ENCODE measurements around the gene IMPDH1. TPM values are rescaled to one million over a fixed set of nuclear protein-coding genes. Genes with fewer than 3 reads are reported as not detected.

Gene IMPDH1
- total RNA-seq, 6 donors from 2014 or later, result 47.2 to 107 (median 81.5) TPM

DNA sequence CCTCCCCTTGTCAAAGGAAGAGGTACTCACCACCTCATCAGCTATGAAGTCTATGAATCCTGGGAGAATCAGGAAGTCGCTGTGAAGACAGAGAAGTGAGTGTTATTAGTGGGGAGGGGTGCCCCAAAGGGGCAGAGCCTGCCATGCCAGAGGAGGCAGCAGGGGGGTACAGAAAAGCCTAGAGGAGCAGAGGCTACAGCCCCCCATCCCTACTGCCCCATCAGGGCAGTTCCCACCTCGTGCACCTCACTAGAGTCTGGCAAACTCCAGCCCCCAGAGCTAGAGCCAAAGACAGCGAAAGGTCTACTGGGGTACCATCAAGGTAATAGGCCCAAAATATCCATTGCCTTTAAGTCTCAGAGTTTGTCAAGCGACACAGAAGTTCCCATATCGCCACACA, 6.1 kb downstream of the IMPDH1 start:
- no peak overlapping the region for H3K4me3 ChIP-seq
- H3K27me3 ChIP-seq, result no peaks in the 10 kb centered on the region
- TF ChIP-seq POLR2AphosphoS5 (IDR thresholded peaks at IDR 0.05), result no peak
- no peak for TF ChIP-seq POLR2A (IDR thresholded peaks at IDR 0.05)
- TF ChIP-seq EP300 (IDR thresholded peaks at IDR 0.05), result no peak
- TF ChIP-seq, protein P1, sequence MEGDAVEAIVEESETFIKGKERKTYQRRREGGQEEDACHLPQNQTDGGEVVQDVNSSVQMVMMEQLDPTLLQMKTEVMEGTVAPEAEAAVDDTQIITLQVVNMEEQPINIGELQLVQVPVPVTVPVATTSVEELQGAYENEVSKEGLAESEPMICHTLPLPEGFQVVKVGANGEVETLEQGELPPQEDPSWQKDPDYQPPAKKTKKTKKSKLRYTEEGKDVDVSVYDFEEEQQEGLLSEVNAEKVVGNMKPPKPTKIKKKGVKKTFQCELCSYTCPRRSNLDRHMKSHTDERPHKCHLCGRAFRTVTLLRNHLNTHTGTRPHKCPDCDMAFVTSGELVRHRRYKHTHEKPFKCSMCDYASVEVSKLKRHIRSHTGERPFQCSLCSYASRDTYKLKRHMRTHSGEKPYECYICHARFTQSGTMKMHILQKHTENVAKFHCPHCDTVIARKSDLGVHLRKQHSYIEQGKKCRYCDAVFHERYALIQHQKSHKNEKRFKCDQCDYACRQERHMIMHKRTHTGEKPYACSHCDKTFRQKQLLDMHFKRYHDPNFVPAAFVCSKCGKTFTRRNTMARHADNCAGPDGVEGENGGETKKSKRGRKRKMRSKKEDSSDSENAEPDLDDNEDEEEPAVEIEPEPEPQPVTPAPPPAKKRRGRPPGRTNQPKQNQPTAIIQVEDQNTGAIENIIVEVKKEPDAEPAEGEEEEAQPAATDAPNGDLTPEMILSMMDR (IDR thresholded peaks at IDR 0.05), result no peak
- peaks cover 6 to 36% (median 24%) of the 10 kb centered on the region in 4 donors for H3K36me3 ChIP-seq
- WGBS, 2 donors, result 83 to 88% methylated on average over 5 of the region's 5 CpGs
- H3K4me1 ChIP-seq, result peaks cover 37 to 49% (median 40%) of the 10 kb centered on the region in 4 donors
- H3K27ac ChIP-seq, result peak overlapping the region in 2 of 4 donors; percentile 5 to 93
- no peak for DNase-seq
- H3K9me3 ChIP-seq, result no peaks in the 10 kb centered on the region
- no peak for ATAC-seq (ENCODE audit: low FRiP score in 2 of 2)

DNA sequence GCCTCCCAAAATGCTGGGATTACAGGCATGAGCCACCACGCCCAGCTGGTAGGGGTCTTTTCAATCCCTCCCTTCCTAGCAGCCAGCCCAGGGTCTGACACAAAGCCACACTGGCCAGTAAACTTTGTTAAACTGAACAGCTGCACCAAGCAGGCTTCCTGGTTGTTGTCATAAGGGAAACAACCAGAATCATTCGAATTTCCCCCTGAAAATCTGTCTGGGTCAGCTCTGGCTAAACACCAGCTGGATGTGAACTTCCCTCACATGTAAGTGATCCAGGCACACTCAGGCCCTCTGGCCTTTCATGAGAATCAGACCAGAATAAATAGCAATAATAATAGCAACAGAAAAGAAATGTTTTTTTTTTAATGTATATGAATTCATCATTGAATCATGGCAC, 7.4 kb downstream of the IMPDH1 start:
- no peak for TF ChIP-seq POLR2A (IDR thresholded peaks at IDR 0.05)
- TF ChIP-seq, protein P1 (IDR thresholded peaks at IDR 0.05), result no peak
- no peak for TF ChIP-seq POLR2AphosphoS5 (IDR thresholded peaks at IDR 0.05)
- no peaks in the 10 kb centered on the region for H3K9me3 ChIP-seq
- H3K27ac ChIP-seq, result no peak overlapping the region
- WGBS, 2 donors, result 64 to 82% methylated on average over 1 to 2 of the region's 2 CpGs
- H3K4me1 ChIP-seq, result peaks cover 24 to 36% (median 27%) of the 10 kb centered on the region in 4 donors
- no peaks in the 10 kb centered on the region for H3K27me3 ChIP-seq
- ATAC-seq (ENCODE audit: low FRiP score in 2 of 2) (no peak), DNase-seq (no peak)
- H3K36me3 ChIP-seq, result peaks cover 13 to 50% (median 36%) of the 10 kb centered on the region in 4 donors
- H3K4me3 ChIP-seq, result no peak overlapping the region

DNA sequence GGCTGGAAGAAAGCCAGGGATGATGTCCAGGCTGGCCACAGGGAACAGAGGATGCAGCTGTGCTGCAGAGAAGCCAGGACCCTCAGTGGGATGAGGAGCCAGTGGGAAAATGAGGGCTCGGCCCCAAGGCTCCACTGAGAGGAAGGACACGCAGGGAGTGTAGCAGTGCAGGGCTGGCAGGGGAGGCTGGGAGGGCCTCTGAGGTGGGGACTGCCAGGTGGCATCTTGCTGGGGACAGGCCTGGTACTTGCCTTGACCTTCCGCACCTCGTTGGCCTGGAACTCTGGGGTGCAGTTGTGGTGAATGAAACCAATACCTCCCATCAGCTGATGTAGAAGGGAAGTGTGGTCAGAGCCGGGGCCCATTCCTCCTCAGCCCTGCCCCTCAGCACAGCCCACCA, 9.2 kb downstream of the IMPDH1 start:
- 86 to 99% methylated on average over 5 of the region's 5 CpGs for WGBS, 2 donors
- Histone ChIP-seq H3K4me1 (peaks cover 13 to 22% (median 16%) of the 10 kb centered on the region in 4 donors), H3K27ac (no peak overlapping the region), H3K4me3 (no peak overlapping the region), H3K9me3 (no peaks in the 10 kb centered on the region), H3K27me3 (no peaks in the 10 kb centered on the region), H3K36me3 (peaks cover 13 to 68% (median 52%) of the 10 kb centered on the region in 4 donors)
- no peak for TF ChIP-seq EP300 (IDR thresholded peaks at IDR 0.05)
- TF ChIP-seq, protein P1 (IDR thresholded peaks at IDR 0.05), result no peak
- TF ChIP-seq POLR2AphosphoS5 (IDR thresholded peaks at IDR 0.05), result no peak
- TF ChIP-seq POLR2A (IDR thresholded peaks at IDR 0.05), result no peak
- DNase-seq (no peak), ATAC-seq (ENCODE audit: low FRiP score in 2 of 2) (no peak)

DNA sequence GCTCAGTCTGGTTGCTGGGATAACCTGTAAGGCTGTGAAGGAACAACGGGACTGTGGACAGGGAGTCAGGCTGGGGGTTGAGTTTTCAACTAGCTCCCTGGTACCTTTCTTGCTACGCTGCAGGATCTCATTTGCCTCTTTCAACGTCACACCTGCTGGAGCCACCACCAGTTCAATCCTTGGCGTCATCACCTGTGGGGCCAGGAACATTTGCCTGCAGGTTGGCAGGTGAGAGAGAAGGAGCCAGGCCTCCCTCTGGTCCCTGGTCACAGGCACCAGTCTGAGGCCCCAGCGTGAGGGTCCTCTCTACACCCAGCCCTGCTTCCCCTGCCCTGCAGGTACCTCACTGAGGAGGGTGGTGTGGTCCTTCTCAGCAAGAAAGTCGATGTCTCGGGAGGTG, 9.8 kb downstream of the IMPDH1 start:
- Histone ChIP-seq H3K9me3 (no peaks in the 10 kb centered on the region), H3K27me3 (no peaks in the 10 kb centered on the region), H3K27ac (no peak overlapping the region), H3K4me1 (peaks cover 10 to 17% (median 11%) of the 10 kb centered on the region in 4 donors), H3K36me3 (peaks cover 13 to 73% (median 56%) of the 10 kb centered on the region in 4 donors), H3K4me3 (no peak overlapping the region)
- TF ChIP-seq EP300 (IDR thresholded peaks at IDR 0.05), result no peak
- TF ChIP-seq POLR2A (IDR thresholded peaks at IDR 0.05), result no peak
- TF ChIP-seq, protein P1 (IDR thresholded peaks at IDR 0.05), result no peak
- TF ChIP-seq POLR2AphosphoS5 (IDR thresholded peaks at IDR 0.05), result no peak
- no peak for ATAC-seq (ENCODE audit: low FRiP score in 2 of 2)
- WGBS, 2 donors, result 89 to 95% methylated on average over 4 to 7 of the region's 7 CpGs
- DNase-seq, result no peak

DNA sequence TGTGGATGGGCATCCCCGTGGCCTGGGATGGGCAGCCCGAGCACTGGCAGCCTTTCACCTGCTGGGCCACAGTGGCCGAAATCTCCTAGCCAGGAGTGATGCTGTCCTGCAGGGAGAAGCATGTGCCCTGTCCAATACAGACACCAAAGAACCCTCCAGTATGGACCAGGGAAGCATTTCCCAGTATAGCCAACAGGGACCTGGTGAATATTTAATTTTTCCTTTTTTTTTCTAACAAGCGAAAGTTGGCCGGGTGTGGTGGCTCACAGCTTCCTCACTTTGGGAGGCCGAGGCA, 11.0 kb downstream of the IMPDH1 start:
- no peak overlapping the region for H3K27ac ChIP-seq
- 63 to 82% methylated on average over 4 to 6 of the region's 6 CpGs for WGBS, 2 donors
- H3K9me3 ChIP-seq, result no peaks in the 10 kb centered on the region
- no peaks in the 10 kb centered on the region for H3K27me3 ChIP-seq
- TF ChIP-seq, protein P1 (IDR thresholded peaks at IDR 0.05), result peak in 1 of 6 experiments; percentile 32
- TF ChIP-seq POLR2A (IDR thresholded peaks at IDR 0.05) (no peak), EP300 (IDR thresholded peaks at IDR 0.05) (no peak), POLR2AphosphoS5 (IDR thresholded peaks at IDR 0.05) (no peak)
- ATAC-seq (ENCODE audit: low FRiP score in 2 of 2) (no peak), DNase-seq (no peak)
- peaks cover 18 to 85% (median 68%) of the 10 kb centered on the region in 4 donors for H3K36me3 ChIP-seq
- no peak overlapping the region for H3K4me3 ChIP-seq
- peaks cover 0 to 5% (median 0%) of the 10 kb centered on the region in 4 donors for H3K4me1 ChIP-seq

Measured in upper lobe of left lung (tissue), 6 donors.